NCI-H1694 (cell line): ENCODE results near the gene CSF3R.
A peak's percentile ranks its signal among the peaks of the same experiment; 100 is the strongest.

Source experiments
- DNase-seq: peaks from one replicate; lab custom pipeline; 2025; lab: John Stamatoyannopoulos, UW

Gene CSF3R

DNA sequence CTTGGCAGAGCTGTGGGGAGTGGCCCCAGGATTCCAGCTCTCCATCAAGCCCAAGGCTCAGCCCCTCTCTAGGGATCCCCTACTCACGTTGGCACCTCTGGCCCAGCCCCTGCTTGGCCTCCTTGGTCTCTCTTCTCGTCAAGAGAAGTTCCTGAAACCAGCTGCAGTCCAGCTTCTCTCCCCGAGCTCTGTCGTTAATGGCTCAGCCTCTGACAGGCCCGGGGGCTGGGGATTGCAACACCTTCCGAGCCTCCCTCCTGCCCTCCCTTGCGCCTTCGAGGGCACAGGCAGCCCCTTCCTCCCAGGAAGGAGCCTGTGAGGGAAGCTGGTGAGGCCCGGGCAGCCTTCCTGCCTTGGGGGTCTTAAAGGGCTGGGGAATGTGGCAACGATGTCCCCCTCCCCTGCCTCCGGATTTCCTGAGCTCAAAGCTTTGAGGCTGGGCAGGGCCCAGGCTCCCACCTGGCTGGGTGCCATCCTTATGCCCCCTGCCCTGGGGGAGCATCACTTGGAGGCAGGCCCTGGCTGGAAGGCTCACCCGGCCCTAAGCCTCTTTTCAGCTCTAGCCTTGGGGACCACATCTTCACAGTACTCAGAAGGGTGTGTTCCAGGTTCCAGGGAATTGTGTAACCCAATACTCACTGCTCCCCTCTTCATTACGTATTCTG lies at the start of gene CSF3R:
Gene CSF3R (minus strand): TSS at position 190 of the 665 bp plus-strand sequence. CDS start 3,417 bp downstream, outside the sequence.
- DNase-seq, result no peak

DNA sequence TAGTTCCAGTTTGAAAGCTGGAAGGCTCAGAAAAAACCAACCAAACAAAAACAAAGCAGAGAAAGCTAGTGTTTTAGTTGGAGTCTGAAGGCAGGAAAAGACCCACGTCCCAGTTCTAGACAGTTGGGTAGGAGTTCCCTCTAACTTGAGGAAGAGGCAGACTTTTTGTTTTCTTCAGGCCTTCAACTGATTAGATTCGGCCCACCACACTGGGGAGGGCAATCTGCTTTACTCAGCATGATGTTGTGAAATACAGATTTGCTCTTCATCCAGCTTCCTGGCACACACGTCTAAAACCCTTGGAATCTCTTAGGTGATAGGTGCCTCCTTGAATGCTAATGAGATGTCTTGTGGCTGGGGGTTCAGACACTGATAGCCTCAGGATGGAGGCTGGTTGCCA lies 49.1 kb upstream of the CSF3R start:
- no peak for DNase-seq

- DNase-seq, result no peak
Observed at GRCh38 chr1:36530791-36531190, 48.1 kb upstream of the CSF3R start.

DNA sequence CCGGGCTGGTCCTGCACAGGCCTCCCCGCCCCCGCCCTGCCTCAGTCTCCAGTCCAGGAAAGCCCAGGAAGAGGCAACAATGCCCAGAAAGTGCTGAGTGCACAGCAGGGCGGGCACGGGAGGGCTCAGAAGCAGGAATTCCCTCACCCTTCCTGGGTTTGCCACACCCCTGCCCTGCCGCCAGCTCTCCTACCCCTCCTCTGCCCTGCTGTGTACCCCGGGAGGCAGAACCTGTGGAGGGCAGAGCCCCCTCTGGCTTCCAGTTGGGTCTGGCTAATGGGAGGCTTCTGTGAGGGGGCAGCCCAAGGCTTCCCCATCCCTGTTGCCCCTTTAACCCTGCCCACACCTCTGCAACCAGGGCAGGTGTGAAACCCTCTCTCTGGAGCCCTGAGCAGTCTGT lies 47.5 kb upstream of the CSF3R start:
- no peak for DNase-seq

DNA sequence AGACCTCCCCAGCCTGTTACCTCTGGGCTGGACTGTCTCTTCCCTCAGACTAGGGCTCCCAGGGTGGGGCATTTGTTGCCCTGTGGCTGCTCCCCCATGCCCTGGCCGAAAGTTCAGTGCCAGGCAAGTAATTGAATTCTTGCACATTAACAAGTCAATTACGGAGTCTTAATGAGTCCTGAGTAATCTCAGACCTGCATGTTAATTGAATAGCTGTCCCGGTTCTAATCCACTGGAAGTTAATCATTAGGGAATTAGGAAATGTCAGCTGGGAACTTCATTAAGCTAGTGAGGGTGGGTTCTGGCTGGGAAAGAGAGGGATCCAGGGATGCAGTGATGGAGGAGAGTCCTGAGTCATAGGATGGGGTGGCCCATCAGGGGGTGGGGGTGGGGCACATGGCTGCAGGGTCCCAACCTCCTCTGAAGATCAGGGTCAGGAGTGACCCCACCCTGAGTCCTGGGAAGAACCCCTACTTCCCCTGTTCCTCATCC lies 47.1 kb upstream of the CSF3R start:
- no peak for DNase-seq

DNA sequence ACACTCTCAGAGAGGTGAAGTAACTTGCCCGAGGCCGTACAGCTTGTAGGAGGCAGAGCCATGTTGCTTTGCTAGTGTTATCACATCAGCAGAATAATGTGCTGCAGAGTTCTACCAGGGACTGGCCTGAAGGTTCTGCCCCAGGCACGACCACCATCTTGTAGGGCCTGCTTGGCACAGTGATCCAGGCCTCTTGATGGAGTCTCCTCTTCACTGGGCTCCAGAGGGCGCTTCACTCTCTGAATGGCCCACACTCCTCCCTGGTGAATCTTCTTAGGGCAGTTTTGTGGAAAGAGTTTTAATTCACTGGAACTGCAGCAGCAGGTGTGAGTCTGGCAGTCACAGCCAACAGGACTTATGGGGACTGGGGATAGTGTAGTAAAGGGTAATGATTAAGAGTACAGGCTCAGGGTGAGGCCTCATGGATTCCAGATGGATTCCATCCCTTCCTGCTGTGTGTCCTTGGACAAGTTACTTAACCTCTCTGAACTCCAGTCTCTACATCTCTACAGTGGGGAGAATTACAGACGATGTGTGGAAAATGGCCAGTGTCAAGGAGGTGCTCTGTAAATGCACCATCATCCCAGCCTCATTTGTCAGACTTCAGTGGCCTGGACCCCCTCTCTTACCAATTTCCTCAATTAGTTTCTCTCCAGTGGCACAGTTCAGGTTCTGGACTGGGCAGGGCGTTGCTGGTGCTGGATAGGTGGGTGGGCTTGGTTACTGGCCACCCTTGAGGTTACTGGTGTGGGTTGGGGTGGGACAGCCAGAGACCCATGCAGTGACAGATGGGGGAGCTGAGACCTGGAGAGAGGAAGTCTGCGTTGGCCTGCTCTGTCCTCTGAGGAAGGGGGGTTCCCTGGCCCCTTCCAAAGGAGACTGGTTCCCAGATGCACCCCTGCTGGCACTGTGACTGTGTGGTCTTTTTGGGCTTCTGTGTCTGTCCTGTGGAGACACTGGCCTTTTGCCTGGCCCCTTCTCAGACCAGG lies 45.9 kb upstream of the CSF3R start:
- no peak for DNase-seq

- DNase-seq, result no peak
Observed at GRCh38 chr1:36525166-36525565, 42.5 kb upstream of the CSF3R start.

DNA sequence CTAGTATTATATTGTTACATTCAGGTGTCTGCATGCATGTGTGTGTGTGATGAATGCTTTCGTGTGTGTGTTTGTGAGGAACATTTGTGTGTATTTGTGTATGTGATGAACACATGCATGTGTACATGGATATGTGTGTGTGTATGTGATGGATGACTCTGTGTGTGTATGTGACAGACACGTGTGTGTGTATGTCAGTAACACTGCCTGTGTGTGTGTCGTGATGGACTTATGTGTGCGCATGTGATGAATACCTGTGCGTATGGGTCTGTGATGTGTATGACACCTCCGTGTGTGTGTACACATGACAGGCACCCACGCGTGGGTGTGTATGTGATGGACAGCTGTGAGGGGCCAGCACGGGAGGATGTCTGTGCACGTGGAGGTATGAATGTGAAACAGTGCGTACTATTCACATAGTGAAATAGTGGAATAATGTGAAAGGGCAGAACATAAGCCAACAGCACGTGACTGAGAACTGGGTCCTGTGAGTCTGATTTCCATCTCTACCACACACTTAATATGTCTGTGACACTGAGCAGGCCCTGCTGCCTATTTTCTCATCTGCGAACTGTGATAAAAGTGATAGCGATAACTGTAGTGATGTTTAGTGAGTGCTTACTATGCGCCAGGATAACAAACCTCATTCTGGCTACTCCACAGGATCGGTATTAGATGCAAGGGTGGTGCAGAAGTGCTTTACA lies 41.8 kb upstream of the CSF3R start:
- DNase-seq, result no peak

DNA sequence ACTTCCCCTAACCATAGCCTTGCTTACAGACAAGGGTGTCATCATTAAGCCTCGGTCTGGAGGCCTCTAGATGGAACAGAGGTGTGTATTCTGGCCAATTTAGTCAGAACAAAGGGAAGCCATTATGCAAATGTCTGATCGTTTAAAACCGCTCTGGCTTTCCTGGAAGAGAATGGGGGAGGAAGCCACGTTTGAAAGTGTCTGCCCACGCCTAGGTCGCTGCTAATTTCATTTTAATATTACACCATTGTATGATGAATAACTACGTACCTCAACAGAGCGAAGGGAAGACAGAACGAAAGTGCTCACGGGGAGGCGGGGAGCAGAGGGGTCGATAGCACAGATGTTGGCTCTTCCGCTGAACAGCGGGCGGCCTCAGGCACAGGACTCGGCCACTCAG lies 41.1 kb upstream of the CSF3R start:
- DNase-seq, result no peak

GRCh38 chr1:36523230-36523495 lies 40.5 kb upstream of the CSF3R start:
- DNase-seq, result no peak

- no peak for DNase-seq
Observed at GRCh38 chr1:36522461-36523229, 39.9 kb upstream of the CSF3R start.

DNA sequence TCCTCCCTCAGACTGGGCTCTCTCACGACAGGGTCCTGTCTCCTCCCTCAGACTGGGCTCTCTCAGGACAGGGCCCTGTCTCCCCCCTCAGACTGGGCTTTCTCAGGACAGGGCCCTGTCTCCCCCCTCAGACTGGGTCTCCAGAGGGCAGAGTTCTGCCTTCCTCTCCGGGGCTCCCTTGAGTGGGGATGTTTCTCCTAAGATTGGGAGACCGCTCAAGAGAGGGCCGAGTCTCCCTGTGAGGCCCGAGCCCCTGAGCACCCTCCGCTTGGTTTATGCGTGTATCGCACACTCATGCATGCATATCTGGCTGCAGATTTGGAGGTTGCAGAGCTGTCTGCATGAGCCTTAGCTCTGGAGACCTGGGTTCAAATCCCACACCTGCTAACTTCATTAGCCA lies 39.3 kb upstream of the CSF3R start:
- DNase-seq, result no peak

DNA sequence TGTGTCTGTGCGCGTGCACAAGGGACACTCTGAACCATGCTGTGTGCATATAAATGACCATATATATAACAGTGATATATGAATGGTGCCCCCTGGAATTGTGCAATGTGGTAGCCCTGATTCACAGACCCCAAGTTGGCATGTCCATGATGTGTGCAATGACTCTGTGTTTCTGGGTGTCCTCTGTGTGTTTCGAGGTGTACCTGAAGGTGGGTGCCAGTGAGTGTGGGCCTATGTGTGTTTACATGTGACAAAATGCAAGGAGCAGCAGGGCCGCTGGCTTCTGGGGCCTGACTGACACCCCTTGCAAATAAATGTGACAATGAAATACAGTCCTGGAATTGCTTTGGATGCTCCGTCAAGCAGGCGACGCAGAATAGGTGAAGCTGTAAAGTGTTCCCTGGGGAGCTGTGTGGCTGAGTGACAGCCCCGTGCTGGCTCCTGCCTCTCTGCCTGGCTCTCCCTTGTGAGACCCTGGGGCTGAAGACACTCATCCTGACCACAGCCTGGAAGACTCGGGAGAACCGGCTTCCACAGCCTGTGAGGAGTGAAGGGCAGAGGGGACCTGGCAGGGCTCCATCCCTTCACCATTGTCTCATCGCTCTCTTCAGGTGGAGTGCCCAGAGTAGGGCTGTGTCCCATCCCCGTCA lies 38.2 kb upstream of the CSF3R start:
- no peak for DNase-seq

DNA sequence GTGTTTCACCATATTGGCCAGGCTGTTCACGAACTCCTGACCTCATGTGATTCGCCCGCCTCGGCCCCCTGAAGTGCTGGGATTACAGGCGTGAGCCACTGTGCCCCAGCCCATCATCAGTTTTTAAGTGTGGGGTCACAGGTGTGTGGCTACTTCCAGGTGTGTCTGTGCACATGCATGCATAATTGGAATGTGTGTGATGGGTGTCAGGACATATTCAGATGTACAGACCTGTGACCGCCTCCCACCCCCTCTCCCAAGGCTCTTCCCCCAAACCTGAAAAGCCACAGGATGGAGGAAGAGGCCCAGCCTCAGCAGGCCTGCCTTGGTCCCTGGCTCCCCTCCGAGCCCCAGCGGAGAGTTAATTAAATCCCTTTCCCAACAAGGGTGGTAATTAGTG lies 37.3 kb upstream of the CSF3R start:
- no peak for DNase-seq

DNA sequence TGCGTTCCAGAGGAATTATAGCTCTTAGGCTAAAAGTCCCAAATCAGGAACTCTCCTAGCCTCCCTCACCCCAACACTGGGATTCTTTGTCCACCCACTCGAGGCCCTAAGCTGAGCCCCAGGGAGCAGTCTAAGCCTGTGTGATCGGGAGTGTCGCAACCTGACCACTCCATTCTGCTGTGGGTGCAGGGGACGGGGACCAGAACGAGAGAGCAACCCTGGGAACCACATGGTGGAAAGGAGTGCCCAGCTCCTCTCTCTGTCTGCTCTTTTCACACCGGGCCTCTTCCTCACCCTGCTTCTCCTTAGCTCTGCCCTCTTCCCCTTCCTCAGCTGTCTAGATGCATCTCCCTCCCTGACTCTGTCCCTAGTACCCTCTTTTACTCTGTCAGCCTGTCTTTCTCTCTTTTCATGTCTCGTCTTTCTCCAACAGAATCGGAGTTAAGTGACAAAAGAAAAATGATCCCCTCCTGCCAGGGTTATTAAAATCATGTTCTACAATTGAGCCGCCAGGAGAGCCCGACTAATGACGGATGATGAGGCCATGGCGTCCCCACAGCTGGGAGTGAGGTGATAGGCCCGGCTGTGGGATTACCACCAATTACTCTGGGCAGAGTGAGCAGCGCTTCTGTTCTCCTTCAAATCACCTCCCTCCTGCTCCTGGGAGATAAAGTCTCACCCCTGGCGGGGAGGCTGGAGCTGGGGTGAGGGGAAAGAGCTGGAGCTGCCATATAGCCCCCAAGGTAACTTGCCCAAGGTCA lies 34.5 kb upstream of the CSF3R start:
- no peak for DNase-seq

DNA sequence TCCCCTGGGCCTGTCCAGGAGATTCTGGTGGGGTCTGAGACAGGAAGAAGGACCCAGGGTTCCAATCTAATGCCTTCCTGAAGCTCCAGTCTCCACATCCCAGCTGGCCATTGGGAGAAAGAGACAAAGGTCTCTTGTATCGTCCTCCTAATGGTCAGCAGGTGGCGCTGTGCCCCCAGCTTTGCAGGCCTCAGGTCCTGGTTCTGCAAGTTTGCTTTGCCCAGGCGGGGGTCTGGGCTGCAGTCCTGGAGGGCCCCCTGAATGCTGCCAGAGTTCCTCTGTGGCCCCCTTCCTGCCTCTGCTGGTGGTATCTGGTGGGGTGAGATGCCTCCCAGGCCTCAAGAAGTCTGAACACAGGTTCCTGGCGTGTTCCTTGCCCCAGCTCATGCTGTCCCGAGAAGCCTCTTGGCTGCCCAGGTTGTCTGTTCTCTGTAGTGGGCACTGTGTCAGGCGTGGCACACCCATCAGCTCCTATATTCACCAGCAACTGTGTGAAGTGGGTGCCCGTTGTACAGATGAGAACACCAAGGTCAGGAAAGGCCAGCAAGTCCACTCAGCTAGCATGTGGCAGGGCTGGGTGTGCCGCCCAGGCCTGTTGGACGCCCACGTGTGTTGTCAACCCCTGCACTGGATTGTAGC lies 33.8 kb upstream of the CSF3R start:
- DNase-seq, result peak; percentile 25

DNA sequence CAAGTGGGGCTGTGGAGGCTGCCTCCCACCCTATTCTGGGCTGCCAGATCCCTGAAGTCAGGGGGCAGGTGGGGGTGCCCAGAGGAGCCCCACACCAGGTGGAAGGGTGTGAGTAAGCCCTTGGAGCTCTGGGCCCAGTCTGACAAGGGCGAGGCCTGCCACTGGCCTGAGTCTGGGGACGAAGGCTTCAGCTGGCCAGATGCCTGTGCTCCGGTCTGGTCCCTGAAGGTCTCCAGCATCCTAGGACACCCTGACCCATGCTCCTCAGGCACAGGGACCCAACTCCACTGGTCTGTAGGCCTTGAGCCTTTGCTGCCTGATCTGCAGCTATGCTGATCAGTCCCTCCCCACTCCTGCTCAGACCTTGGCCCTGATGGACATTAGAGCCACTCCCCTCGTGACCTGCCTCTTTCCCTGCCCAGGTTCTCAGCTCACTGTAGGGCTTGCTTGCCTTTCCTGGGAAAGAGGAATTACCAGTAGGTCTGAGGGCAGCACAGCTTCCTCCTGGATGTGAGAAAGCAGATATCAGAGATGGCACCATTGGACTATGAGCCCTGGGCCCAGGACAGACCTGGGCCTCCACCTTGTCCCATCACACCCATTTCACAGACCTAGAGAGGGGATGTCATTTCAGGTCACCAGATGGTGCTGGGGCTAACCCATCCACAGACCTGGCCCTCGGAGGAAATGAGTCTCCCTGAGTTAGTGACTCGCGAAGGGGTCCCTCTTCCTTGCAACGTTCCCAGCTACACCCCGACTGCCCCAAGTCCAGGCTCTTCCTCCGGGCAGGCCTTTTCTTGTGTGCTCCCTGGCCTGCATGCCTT lies 32.8 kb upstream of the CSF3R start:
- DNase-seq, result no peak

- DNase-seq, result no peak
Observed at GRCh38 chr1:36514501-36514900, 31.8 kb upstream of the CSF3R start.
